Measurements from ENCODE around the gene STEAP4. TPM values are rescaled to one million over a fixed set of nuclear protein-coding genes. Genes with fewer than 3 reads are reported as not detected.

Gene STEAP4
- total RNA-seq, 3 donors from 2014 or later, result 0.05 to 0.10 (median 0.05) TPM

DNA sequence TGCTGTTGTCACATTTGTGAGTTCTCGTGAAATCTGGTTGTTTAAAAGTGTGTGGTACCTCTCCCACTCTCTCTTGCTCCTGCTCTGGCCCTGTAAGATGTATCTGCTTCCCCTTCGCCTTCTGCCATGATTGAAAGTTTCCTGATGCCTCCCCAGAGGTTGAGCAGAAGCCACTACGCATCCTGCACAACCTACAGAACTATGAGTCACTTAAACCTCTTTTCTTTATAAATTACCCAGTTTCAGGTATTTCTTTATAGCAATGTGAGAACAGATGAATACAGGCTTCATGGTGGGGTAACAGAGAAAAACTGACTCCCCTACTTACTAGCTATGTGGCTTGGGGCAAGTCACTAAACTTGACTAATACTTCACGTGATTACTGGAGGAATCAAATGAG is 18.0 kb upstream of the STEAP4 start:
- Mint-ChIP-seq H3K36me3 (ENCODE audit: insufficient read depth) (no peaks in the 10 kb centered on the region), H3K4me1 (ENCODE audit: low read depth) (peaks cover 2% of the 10 kb centered on the region), H3K27me3 (ENCODE audit: low read depth) (peaks cover 2% of the 10 kb centered on the region), H3K9me3 (no peaks in the 10 kb centered on the region), H3K4me3 (no peak overlapping the region)
- ATAC-seq, result peak in 1 of 2 donors; percentile 41
- no peak for DNase-seq

GRCh38 chr7:88322151-88322550 is 15.5 kb upstream of the STEAP4 start:
- ATAC-seq, result no peak
- Mint-ChIP-seq H3K9me3 (no peaks in the 10 kb centered on the region), H3K4me1 (ENCODE audit: low read depth) (peaks cover 2% of the 10 kb centered on the region)

GRCh38 chr7:88321694-88322093 is 15.0 kb upstream of the STEAP4 start:
- Mint-ChIP-seq H3K4me1 (ENCODE audit: low read depth) (peaks cover 2% of the 10 kb centered on the region), H3K36me3 (ENCODE audit: insufficient read depth) (no peaks in the 10 kb centered on the region), H3K27me3 (ENCODE audit: low read depth) (peaks cover 6% of the 10 kb centered on the region), H3K4me3 (no peak overlapping the region), H3K9me3 (no peaks in the 10 kb centered on the region)
- ATAC-seq (no peak), DNase-seq (no peak)

More at GRCh38 chr7:88322151-88322550, 15.5 kb upstream of the STEAP4 start:
- DNase-seq, result no peak
- peaks cover 6% of the 10 kb centered on the region for H3K27me3 Mint-ChIP-seq (ENCODE audit: low read depth)
- no peaks in the 10 kb centered on the region for H3K36me3 Mint-ChIP-seq (ENCODE audit: insufficient read depth)
- no peak overlapping the region for H3K4me3 Mint-ChIP-seq

GRCh38 chr7:88318196-88318595 is 11.5 kb upstream of the STEAP4 start:
- no peak overlapping the region for H3K4me3 Mint-ChIP-seq

DNA sequence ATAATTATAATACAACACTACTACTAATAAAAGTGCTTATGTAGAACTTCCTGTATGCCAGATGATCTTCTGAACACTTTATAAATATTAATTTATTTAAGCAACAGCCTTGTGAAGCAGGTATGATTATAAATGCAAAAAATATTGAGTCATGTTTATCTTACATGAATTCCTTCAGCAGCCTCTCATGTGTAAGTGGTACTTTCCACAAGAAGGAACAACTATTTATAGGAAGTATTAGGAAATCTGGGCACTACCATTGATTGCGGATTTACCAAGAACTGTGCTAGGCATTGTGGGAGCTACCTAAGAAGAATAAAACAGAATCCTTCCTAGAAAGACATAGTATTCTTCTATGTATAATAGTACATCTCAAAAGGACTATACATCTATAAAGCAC is 10.7 kb upstream of the STEAP4 start:
- H3K27me3 Mint-ChIP-seq (ENCODE audit: low read depth), result peaks cover 11% of the 10 kb centered on the region
- H3K36me3 Mint-ChIP-seq (ENCODE audit: insufficient read depth), result no peaks in the 10 kb centered on the region
- H3K4me1 Mint-ChIP-seq (ENCODE audit: low read depth), result peaks cover 2% of the 10 kb centered on the region
- DNase-seq, result no peak
- H3K4me3 Mint-ChIP-seq, result no peak overlapping the region
- ATAC-seq, result no peak
- H3K9me3 Mint-ChIP-seq, result no peaks in the 10 kb centered on the region

More at GRCh38 chr7:88318196-88318595, 11.5 kb upstream of the STEAP4 start:
- DNase-seq (no peak), ATAC-seq (no peak)
- no peaks in the 10 kb centered on the region for H3K9me3 Mint-ChIP-seq
- H3K27me3 Mint-ChIP-seq (ENCODE audit: low read depth), result peaks cover 8% of the 10 kb centered on the region
- H3K4me1 Mint-ChIP-seq (ENCODE audit: low read depth), result peaks cover 2% of the 10 kb centered on the region
- H3K36me3 Mint-ChIP-seq (ENCODE audit: insufficient read depth), result no peaks in the 10 kb centered on the region

DNA sequence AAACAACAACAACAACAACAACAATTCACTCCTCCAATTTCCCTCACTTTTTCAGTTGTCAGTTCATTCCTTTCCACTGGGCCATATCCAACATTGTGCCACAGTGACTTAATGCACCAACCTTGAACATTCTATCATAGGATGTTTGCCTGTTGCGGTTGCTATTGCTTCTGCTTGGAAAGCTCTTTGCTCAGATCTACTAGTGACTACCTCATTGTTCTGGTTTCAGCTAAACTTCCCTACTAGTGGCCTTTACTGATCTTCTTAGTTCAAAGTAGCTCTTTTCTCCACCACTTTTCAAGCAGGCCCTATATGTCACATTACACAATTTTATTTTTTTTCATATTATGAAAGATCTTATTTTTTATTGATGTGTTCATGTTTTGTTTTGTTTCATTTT is 9.8 kb upstream of the STEAP4 start:
- Mint-ChIP-seq H3K9me3 (no peaks in the 10 kb centered on the region), H3K4me3 (no peak overlapping the region), H3K36me3 (ENCODE audit: insufficient read depth) (no peaks in the 10 kb centered on the region), H3K27me3 (ENCODE audit: low read depth) (peaks cover 11% of the 10 kb centered on the region), H3K4me1 (ENCODE audit: low read depth) (no peaks in the 10 kb centered on the region)
- no peak for DNase-seq
- ATAC-seq, result no peak

DNA sequence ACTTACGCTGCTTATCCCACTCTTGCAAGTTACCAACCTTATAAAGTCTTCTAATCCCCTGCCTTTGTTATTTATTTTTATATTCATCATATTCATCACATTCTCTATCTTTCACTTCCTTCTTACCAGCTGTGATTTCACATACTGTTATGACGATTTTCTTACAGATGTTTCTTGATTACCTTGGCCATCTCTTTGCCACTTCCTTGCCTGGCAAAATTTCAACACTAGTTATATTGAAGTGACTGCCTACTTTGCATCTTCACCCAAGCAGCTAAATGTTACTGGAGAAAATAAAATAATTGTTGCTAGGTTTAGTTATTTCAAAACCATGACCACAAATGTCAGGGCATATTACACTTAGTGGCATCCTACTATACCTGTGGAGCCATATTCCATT is 8.8 kb upstream of the STEAP4 start:
- Mint-ChIP-seq H3K4me1 (ENCODE audit: low read depth) (no peaks in the 10 kb centered on the region), H3K27me3 (ENCODE audit: low read depth) (peaks cover 11% of the 10 kb centered on the region)
- no peak for ATAC-seq

GRCh38 chr7:88314061-88314491 is 7.4 kb upstream of the STEAP4 start:
- ATAC-seq (no peak), DNase-seq (no peak)
- no peaks in the 10 kb centered on the region for H3K9me3 Mint-ChIP-seq
- peaks cover 11% of the 10 kb centered on the region for H3K27me3 Mint-ChIP-seq (ENCODE audit: low read depth)
- H3K4me3 Mint-ChIP-seq, result no peak overlapping the region
- H3K4me1 Mint-ChIP-seq (ENCODE audit: low read depth), result no peaks in the 10 kb centered on the region
- H3K36me3 Mint-ChIP-seq (ENCODE audit: insufficient read depth), result no peaks in the 10 kb centered on the region

More for the DNA sequence above, 8.8 kb upstream of the STEAP4 start:
- Mint-ChIP-seq H3K9me3 (no peaks in the 10 kb centered on the region), H3K36me3 (ENCODE audit: insufficient read depth) (no peaks in the 10 kb centered on the region), H3K4me3 (no peak overlapping the region)
- DNase-seq, result no peak

- no peak overlapping the region for H3K4me3 Mint-ChIP-seq
- no peaks in the 10 kb centered on the region for H3K4me1 Mint-ChIP-seq (ENCODE audit: low read depth)
- no peaks in the 10 kb centered on the region for H3K36me3 Mint-ChIP-seq (ENCODE audit: insufficient read depth)
- ATAC-seq (no peak), DNase-seq (no peak)
- H3K9me3 Mint-ChIP-seq, result no peaks in the 10 kb centered on the region
- peaks cover 11% of the 10 kb centered on the region for H3K27me3 Mint-ChIP-seq (ENCODE audit: low read depth)
Measured at GRCh38 chr7:88312061-88312663, 5.5 kb upstream of the STEAP4 start.

- H3K27me3 Mint-ChIP-seq (ENCODE audit: low read depth), result peaks cover 14% of the 10 kb centered on the region
- H3K4me1 Mint-ChIP-seq (ENCODE audit: low read depth), result peaks cover under 1% of the 10 kb centered on the region
- H3K36me3 Mint-ChIP-seq (ENCODE audit: insufficient read depth), result no peaks in the 10 kb centered on the region
- H3K4me3 Mint-ChIP-seq, result no peak overlapping the region
- no peak for ATAC-seq
- DNase-seq, result no peak
- H3K9me3 Mint-ChIP-seq, result no peaks in the 10 kb centered on the region
Measured at GRCh38 chr7:88311675-88312036, 5.0 kb upstream of the STEAP4 start.

- no peak overlapping the region for H3K4me3 Mint-ChIP-seq
- H3K27me3 Mint-ChIP-seq (ENCODE audit: low read depth), result peaks cover 20% of the 10 kb centered on the region
- H3K4me1 Mint-ChIP-seq (ENCODE audit: low read depth), result peaks cover 3% of the 10 kb centered on the region
- ATAC-seq, result no peak
- DNase-seq, result no peak
- H3K36me3 Mint-ChIP-seq (ENCODE audit: insufficient read depth), result no peaks in the 10 kb centered on the region
- H3K9me3 Mint-ChIP-seq, result no peaks in the 10 kb centered on the region
Measured at GRCh38 chr7:88310956-88311674, 4.4 kb upstream of the STEAP4 start.

GRCh38 chr7:88309819-88310218 is 3.1 kb upstream of the STEAP4 start:
- H3K36me3 Mint-ChIP-seq (ENCODE audit: insufficient read depth), result no peaks in the 10 kb centered on the region
- ATAC-seq, result no peak
- no peak for DNase-seq
- peaks cover 3% of the 10 kb centered on the region for H3K4me1 Mint-ChIP-seq (ENCODE audit: low read depth)
- no peaks in the 10 kb centered on the region for H3K9me3 Mint-ChIP-seq
- H3K27me3 Mint-ChIP-seq (ENCODE audit: low read depth), result peaks cover 25% of the 10 kb centered on the region
- H3K4me3 Mint-ChIP-seq, result no peak overlapping the region

- Mint-ChIP-seq H3K4me3 (no peak overlapping the region), H3K27me3 (ENCODE audit: low read depth) (peaks cover 20% of the 10 kb centered on the region), H3K36me3 (ENCODE audit: insufficient read depth) (no peaks in the 10 kb centered on the region), H3K9me3 (no peaks in the 10 kb centered on the region), H3K4me1 (ENCODE audit: low read depth) (peaks cover 3% of the 10 kb centered on the region)
- no peak for ATAC-seq
- DNase-seq, result no peak
Measured at GRCh38 chr7:88307823-88308222, 1.1 kb upstream of the STEAP4 start.

DNA sequence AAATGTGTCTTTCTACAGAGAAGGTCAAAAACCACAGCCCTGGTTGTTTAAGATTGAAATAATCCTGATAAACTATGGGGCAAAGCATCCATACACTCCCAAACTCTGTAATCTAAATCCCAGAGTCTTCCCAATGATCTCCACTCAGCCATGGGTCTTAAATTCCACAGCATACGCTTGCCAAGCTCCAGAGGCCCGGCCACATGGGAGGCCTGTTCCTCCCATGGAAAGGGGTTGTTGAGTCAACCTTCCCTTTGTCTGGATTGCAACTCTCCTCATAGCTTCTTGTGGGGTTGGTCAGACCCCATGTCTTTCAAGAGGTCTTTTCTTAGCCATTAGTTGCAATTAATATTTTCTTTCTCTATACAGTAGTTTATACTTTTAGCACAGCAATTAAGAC is 718 bp upstream of the STEAP4 start:
- no peak for DNase-seq
- H3K9me3 Mint-ChIP-seq, result no peaks in the 10 kb centered on the region
- no peak overlapping the region for H3K4me3 Mint-ChIP-seq
- H3K36me3 Mint-ChIP-seq (ENCODE audit: insufficient read depth), result no peaks in the 10 kb centered on the region
- ATAC-seq, result no peak
- peaks cover 20% of the 10 kb centered on the region for H3K27me3 Mint-ChIP-seq (ENCODE audit: low read depth)
- H3K4me1 Mint-ChIP-seq (ENCODE audit: low read depth), result peaks cover 3% of the 10 kb centered on the region

- Mint-ChIP-seq H3K9me3 (no peaks in the 10 kb centered on the region), H3K4me3 (no peak overlapping the region), H3K36me3 (ENCODE audit: insufficient read depth) (no peaks in the 10 kb centered on the region), H3K4me1 (ENCODE audit: low read depth) (peaks cover 3% of the 10 kb centered on the region), H3K27me3 (ENCODE audit: low read depth) (peaks cover 23% of the 10 kb centered on the region)
- DNase-seq (no peak), ATAC-seq (no peak)
Measured at GRCh38 chr7:88305044-88305443, 1.6 kb downstream of the STEAP4 start.

Measured in activated T-cell treated with anti-CD3 and anti-CD28 coated beads, Interleukin-2, amount 50 U/mL, for 4 hours (primary cell).